A204.1 (cell line): ENCODE results near the gene ZSCAN21.

Experiments
- FAIRE-seq: peaks from 2 replicates; lab custom pipeline; 2012; peaks lifted over from hg19 to GRCh38; lab: Jason Lieb, UNC

Gene ZSCAN21

GRCh38 chr7:100027197-100027596 lies 22.4 kb upstream of the ZSCAN21 start:
- no peak for FAIRE-seq

GRCh38 chr7:100029596-100029995 lies 20.0 kb upstream of the ZSCAN21 start:
- no peak for FAIRE-seq

GRCh38 chr7:100033526-100033925 lies 16.0 kb upstream of the ZSCAN21 start:
- no peak for FAIRE-seq

GRCh38 chr7:100034871-100035510 lies 14.6 kb upstream of the ZSCAN21 start:
- FAIRE-seq, result no peak

GRCh38 chr7:100035876-100036275 lies 13.7 kb upstream of the ZSCAN21 start:
- no peak for FAIRE-seq

GRCh38 chr7:100038326-100038725 lies 11.2 kb upstream of the ZSCAN21 start:
- FAIRE-seq, result no peak

- FAIRE-seq, result no peak
Measured at GRCh38 chr7:100040575-100040974, 9.0 kb upstream of the ZSCAN21 start.

GRCh38 chr7:100044718-100045117 lies 4.9 kb upstream of the ZSCAN21 start:
- FAIRE-seq, result no peak

- FAIRE-seq, result no peak
Measured at GRCh38 chr7:100048680-100049079, 894 bp upstream of the ZSCAN21 start.

- FAIRE-seq, result no peak
Measured at GRCh38 chr7:100051611-100052010, 2.0 kb downstream of the ZSCAN21 start.

- FAIRE-seq, result peak; percentile 65
Measured at GRCh38 chr7:100053215-100053614, 3.6 kb downstream of the ZSCAN21 start.

GRCh38 chr7:100057006-100057405 lies 7.4 kb downstream of the ZSCAN21 start:
- FAIRE-seq, result no peak

- FAIRE-seq, result no peak
Measured at GRCh38 chr7:100059251-100059739, 9.7 kb downstream of the ZSCAN21 start.

- FAIRE-seq, result no peak
Measured at GRCh38 chr7:100061518-100062193, 12.1 kb downstream of the ZSCAN21 start.

GRCh38 chr7:100063376-100063775 lies 13.8 kb downstream of the ZSCAN21 start:
- FAIRE-seq, result no peak

GRCh38 chr7:100064162-100064561 lies 14.6 kb downstream of the ZSCAN21 start:
- no peak for FAIRE-seq

- no peak for FAIRE-seq
Measured at GRCh38 chr7:100065452-100066186, 16.0 kb downstream of the ZSCAN21 start.

GRCh38 chr7:100066953-100067352 lies 17.4 kb downstream of the ZSCAN21 start:
- FAIRE-seq, result no peak

- no peak for FAIRE-seq
Measured at GRCh38 chr7:100069991-100070390, 20.4 kb downstream of the ZSCAN21 start.

- FAIRE-seq, result no peak
Measured at GRCh38 chr7:100071018-100071723, 21.6 kb downstream of the ZSCAN21 start.

- FAIRE-seq, result no peak
Measured at GRCh38 chr7:100072462-100072861, 22.9 kb downstream of the ZSCAN21 start.

GRCh38 chr7:100074841-100075240 lies 25.3 kb downstream of the ZSCAN21 start:
- no peak for FAIRE-seq

- FAIRE-seq, result no peak
Measured at GRCh38 chr7:100075418-100075817, 25.8 kb downstream of the ZSCAN21 start.
